Retina (tissue), 1 donor: ENCODE results near the gene MACO1.
"Not testable (repeated sequence)": the region's sequence is repeated elsewhere in the genome, so short reads cannot be mapped to it uniquely, and the experiment has no call there.

Experiments
- DNase-seq: peaks from one replicate; pipeline ENCODE4 v3.0.0-alpha.2; 2016

The MACO1 gene

GRCh38 chr1:25458541-25459298 is 28.0 kb downstream of the MACO1 start:
- DNase-seq, result no peak

GRCh38 chr1:25460020-25460419 is 29.3 kb downstream of the MACO1 start:
- no peak for DNase-seq

- not testable (repeated sequence) for DNase-seq
Observed at GRCh38 chr1:25460816-25461215, 30.1 kb downstream of the MACO1 start.

GRCh38 chr1:25461849-25462248 is 31.2 kb downstream of the MACO1 start:
- no peak for DNase-seq

- DNase-seq, result no peak
Observed at GRCh38 chr1:25462732-25463131, 32.0 kb downstream of the MACO1 start.

GRCh38 chr1:25467193-25467592 is 36.5 kb downstream of the MACO1 start:
- no peak for DNase-seq

- no peak for DNase-seq
Observed at GRCh38 chr1:25467616-25468015, 36.9 kb downstream of the MACO1 start.

GRCh38 chr1:25468033-25468432 is 37.3 kb downstream of the MACO1 start:
- DNase-seq, result no peak

GRCh38 chr1:25469177-25469576 is 38.5 kb downstream of the MACO1 start:
- DNase-seq, result no peak

- DNase-seq, result no peak
Observed at GRCh38 chr1:25472471-25472870, 41.8 kb downstream of the MACO1 start.

- DNase-seq, result no peak
Observed at GRCh38 chr1:25473653-25474225, 43.0 kb downstream of the MACO1 start.

- DNase-seq, result no peak
Observed at GRCh38 chr1:25474439-25475047, 43.8 kb downstream of the MACO1 start.

GRCh38 chr1:25476186-25477097 is 45.7 kb downstream of the MACO1 start:
- no peak for DNase-seq

GRCh38 chr1:25477448-25478034 is 46.8 kb downstream of the MACO1 start:
- DNase-seq, result no peak

GRCh38 chr1:25478633-25479032 is 47.9 kb downstream of the MACO1 start:
- DNase-seq, result no peak

- DNase-seq, result peak; percentile 9
Observed at GRCh38 chr1:25481625-25482024, 50.9 kb downstream of the MACO1 start.

GRCh38 chr1:25482211-25482610 is 51.5 kb downstream of the MACO1 start:
- peak; percentile 4 for DNase-seq

GRCh38 chr1:25484096-25484495 is 53.4 kb downstream of the MACO1 start:
- no peak for DNase-seq

GRCh38 chr1:25484533-25484932 is 53.8 kb downstream of the MACO1 start:
- no peak for DNase-seq

- no peak for DNase-seq
Observed at GRCh38 chr1:25485536-25486411, 55.1 kb downstream of the MACO1 start.

GRCh38 chr1:25486602-25487001 is 55.9 kb downstream of the MACO1 start:
- DNase-seq, result no peak

- no peak for DNase-seq
Observed at GRCh38 chr1:25487628-25488027, 56.9 kb downstream of the MACO1 start.
